ENCODE measurements around the gene DCBLD2.

DNA sequence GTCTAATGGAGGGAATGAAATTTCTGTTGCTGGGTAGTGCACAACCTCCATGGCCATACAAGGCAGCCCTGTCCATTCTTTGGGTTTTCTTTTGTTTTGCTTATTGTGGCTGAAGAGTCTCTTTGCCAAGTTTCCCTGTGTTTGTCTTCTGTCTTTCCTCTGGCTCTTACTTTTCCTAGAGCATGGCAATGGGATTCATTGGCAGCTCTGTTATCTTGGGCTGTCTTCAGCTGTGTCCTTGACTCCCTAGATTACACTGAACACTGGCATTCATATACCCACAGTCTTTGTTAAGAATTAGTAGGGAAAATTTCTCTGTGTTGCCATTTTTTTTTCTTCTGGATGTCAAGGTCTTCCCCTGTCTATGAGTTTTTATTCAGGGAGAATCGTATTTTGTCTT lies 16.1 kb upstream of the DCBLD2 start:
- TF ChIP-seq, protein P1, sequence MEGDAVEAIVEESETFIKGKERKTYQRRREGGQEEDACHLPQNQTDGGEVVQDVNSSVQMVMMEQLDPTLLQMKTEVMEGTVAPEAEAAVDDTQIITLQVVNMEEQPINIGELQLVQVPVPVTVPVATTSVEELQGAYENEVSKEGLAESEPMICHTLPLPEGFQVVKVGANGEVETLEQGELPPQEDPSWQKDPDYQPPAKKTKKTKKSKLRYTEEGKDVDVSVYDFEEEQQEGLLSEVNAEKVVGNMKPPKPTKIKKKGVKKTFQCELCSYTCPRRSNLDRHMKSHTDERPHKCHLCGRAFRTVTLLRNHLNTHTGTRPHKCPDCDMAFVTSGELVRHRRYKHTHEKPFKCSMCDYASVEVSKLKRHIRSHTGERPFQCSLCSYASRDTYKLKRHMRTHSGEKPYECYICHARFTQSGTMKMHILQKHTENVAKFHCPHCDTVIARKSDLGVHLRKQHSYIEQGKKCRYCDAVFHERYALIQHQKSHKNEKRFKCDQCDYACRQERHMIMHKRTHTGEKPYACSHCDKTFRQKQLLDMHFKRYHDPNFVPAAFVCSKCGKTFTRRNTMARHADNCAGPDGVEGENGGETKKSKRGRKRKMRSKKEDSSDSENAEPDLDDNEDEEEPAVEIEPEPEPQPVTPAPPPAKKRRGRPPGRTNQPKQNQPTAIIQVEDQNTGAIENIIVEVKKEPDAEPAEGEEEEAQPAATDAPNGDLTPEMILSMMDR (IDR thresholded peaks at IDR 0.05): no peak
- no peak for TF ChIP-seq EP300 (IDR thresholded peaks at IDR 0.05)
